Cardiac atrium fibroblast (primary cell): ENCODE measurements around the gene EGR1. TPM values are rescaled to one million over a fixed set of nuclear protein-coding genes. Genes with fewer than 3 reads are reported as not detected.

Experiments
- total RNA-seq: library from RNA; depleted of rRNA; stranded (reverse); fragments of >200 nt; gene quantifications from 2 replicates; pipeline ENCODE4 v1.2.3, GENCODE V29; 2015

Gene EGR1
- 30.8 and 64.1 TPM in 2 replicates for total RNA-seq

DNA sequence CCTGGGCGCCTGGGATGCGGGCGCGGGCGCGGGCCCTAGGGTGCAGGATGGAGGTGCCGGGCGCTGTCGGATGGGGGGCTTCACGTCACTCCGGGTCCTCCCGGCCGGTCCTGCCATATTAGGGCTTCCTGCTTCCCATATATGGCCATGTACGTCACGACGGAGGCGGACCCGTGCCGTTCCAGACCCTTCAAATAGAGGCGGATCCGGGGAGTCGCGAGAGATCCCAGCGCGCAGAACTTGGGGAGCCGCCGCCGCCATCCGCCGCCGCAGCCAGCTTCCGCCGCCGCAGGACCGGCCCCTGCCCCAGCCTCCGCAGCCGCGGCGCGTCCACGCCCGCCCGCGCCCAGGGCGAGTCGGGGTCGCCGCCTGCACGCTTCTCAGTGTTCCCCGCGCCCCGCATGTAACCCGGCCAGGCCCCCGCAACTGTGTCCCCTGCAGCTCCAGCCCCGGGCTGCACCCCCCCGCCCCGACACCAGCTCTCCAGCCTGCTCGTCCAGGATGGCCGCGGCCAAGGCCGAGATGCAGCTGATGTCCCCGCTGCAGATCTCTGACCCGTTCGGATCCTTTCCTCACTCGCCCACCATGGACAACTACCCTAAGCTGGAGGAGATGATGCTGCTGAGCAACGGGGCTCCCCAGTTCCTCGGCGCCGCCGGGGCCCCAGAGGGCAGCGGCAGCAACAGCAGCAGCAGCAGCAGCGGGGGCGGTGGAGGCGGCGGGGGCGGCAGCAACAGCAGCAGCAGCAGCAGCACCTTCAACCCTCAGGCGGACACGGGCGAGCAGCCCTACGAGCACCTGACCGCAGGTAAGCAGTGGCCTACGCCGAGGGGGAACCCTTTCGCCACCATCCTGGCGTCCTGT, at the start of gene EGR1:
Gene EGR1, plus strand, starts transcription at position 219 of the 864 bp plus-strand sequence. Its CDS starts 283 bp downstream, at position 502.

DNA sequence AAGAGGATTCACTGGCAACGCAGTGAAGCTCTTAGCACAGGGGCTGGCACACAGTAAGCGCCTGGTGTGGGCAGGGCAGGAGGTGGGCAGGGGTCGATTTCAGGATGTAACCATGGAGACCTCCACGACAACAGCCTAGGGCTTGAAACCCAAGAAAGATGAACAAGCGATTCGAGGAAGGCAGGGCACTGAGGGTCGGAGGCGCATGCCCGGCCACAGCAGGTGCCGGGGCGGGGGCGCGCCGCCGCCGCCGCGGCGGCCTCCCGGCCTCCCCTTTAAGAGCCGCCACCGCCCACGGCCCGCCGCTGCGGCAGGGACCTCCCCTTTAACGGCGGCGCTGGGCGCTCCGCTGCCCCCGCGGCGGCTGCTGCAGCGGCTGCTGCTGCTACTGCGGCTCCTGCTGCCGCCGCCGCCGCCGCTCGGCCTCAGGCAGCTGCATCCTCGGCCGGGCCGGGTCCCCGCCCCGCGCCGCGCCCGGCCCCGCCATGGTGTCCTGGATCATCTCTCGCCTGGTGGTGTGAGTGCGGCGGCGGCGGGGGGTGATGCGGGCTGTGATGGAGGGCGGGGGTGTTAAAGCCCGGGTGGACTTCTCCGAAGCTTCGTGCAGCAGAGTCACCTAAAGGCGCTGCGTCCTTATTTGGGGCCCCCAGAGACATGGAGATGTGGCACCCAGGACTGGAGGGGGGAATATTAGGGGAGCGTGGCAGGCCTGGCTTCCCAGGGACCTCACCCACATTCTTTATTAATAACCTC, 26.4 kb upstream of the EGR1 start, which contains the start of gene REEP2:
Gene REEP2, plus strand, starts transcription at position 334 of the 753 bp plus-strand sequence. Its CDS starts 152 bp downstream, at position 486.

Other genes with a start within 250 kb of the EGR1 start
- gene GFRA3, start 190.9 kb upstream of the EGR1 start, total RNA-seq = not detected in 2 replicates
- gene CDC25C, start 133.7 kb upstream of the EGR1 start, total RNA-seq = 0.54 and 4.4 TPM in 2 replicates
- 25.4 and 26.2 TPM in 2 replicates for gene FAM53C, start 127.2 kb upstream of the EGR1 start, total RNA-seq
- gene KDM3B, start 112.8 kb upstream of the EGR1 start, total RNA-seq = 15.7 and 30.1 TPM in 2 replicates
- gene REEP2, start 26.4 kb upstream of the EGR1 start, total RNA-seq = 7.9 and 8.3 TPM in 2 replicates
- gene ETF1, start 77.8 kb downstream of the EGR1 start, total RNA-seq = 80.5 and 86.5 TPM in 2 replicates
- gene HSPA9, start 109.9 kb downstream of the EGR1 start, total RNA-seq = 236 and 274 TPM in 2 replicates